KMS-11 (cell line): ENCODE measurements around the gene HBA1.
A peak's percentile ranks its signal among the peaks of the same experiment; 100 is the strongest.

Source experiments
- H2AFZ ChIP-seq: fragments of 200-600 bp; sonication (generic); 2 replicates; pipeline ENCODE4 v1.6.1; 2016; ENCODE audit warnings: antibody characterized with exemption, mixed run types, low read depth
- H3K27ac ChIP-seq: fragments of 200-600 bp; sonication (generic); 2 replicates; pipeline ENCODE4 v1.6.1; 2016; ENCODE audit warnings: mild to moderate bottlenecking, mixed run types
- H3K27me3 ChIP-seq: fragments of 200-600 bp; sonication (generic); 2 replicates; pipeline ENCODE4 v1.6.1; 2017; ENCODE audit warnings: mild to moderate bottlenecking, low read depth, mixed run types, moderate library complexity; ENCODE audit not compliant: insufficient read depth
- H3K36me3 ChIP-seq: fragments of 200-600 bp; sonication (generic); 2 replicates; pipeline ENCODE4 v1.6.1; 2017; ENCODE audit warnings: mild to moderate bottlenecking, mixed run types; ENCODE audit not compliant: insufficient read depth
- H3K4me1 ChIP-seq: fragments of 200-600 bp; sonication (generic); 2 replicates; pipeline ENCODE4 v1.6.1; 2016; ENCODE audit warnings: mild to moderate bottlenecking, low read depth, mixed run types; ENCODE audit not compliant: poor library complexity, severe bottlenecking
- H3K4me2 ChIP-seq: fragments of 200-600 bp; sonication (generic); 2 replicates; pipeline ENCODE4 v1.7.0; 2016; ENCODE audit warnings: mild to moderate bottlenecking, mixed run types
- H3K4me3 ChIP-seq: fragments of 200-600 bp; sonication (generic); IDR thresholded peaks from 2 replicates; pipeline ENCODE4 v1.6.1; 2017; ENCODE audit warnings: low read depth, low read length, mixed read lengths; ENCODE audit not compliant: insufficient read depth
- H3K79me2 ChIP-seq: fragments of 200-600 bp; sonication (generic); 2 replicates; pipeline ENCODE4 v1.6.1; 2016; ENCODE audit warnings: low read depth, mixed run types; ENCODE audit not compliant: insufficient read depth
- H3K9ac ChIP-seq: fragments of 200-600 bp; sonication (generic); 2 replicates; pipeline ENCODE4 v1.6.1; 2016; ENCODE audit warnings: mild to moderate bottlenecking, mixed run types
- H4K20me1 ChIP-seq: fragments of 200-600 bp; sonication (generic); 2 replicates; pipeline ENCODE4 v1.6.1; 2016; ENCODE audit warnings: mild to moderate bottlenecking, mixed run types; ENCODE audit not compliant: insufficient read depth
- CTCF ChIP-seq: fragments of 200-600 bp; sonication (generic); conservative IDR thresholded peaks from 2 replicates; pipeline ENCODE4 v1.6.1; 2017; ENCODE audit warnings: low read depth, mild to moderate bottlenecking, antibody characterized with exemption, low read length, moderate library complexity, mixed read lengths

The HBA1 gene

GRCh38 chr16:133716-134115 lies 42.8 kb upstream of the HBA1 start:
- Histone ChIP-seq H3K27ac (no peak overlapping the region), H3K4me3 (no peak overlapping the region), H3K36me3 (no peaks in the 10 kb centered on the region), H3K4me1 (peaks cover 5% of the 10 kb centered on the region), H3K79me2 (peaks cover 15% of the 10 kb centered on the region), H3K9ac (no peak overlapping the region), H4K20me1 (no peaks in the 10 kb centered on the region), H3K4me2 (no peak overlapping the region), H3K27me3 (no peaks in the 10 kb centered on the region), H2AFZ (no peak overlapping the region)
- no peak for TF ChIP-seq CTCF

DNA sequence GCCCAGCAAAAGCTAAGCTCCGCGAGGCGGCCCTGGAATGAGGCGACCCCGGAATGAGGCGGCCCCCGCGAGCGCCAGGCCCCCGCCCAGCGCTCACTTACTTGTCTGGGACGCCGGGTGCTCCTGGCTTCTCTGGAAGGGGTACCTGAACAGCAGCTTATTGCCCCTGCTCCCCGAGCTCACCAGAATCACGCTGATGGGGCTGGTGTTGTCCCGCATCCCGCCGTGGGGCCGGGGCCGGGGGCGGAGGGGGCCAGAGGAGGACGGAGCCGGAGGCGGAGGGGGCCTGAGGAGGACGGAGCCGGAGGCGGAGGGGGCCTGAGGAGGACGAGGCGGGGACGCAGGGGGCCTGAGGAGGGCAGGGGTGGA lies 38.4 kb upstream of the HBA1 start:
- peak overlapping the region; percentile 44 for H3K27ac ChIP-seq
- no peaks in the 10 kb centered on the region for H3K27me3 ChIP-seq
- H3K4me3 ChIP-seq = no peak overlapping the region
- peaks cover 15% of the 10 kb centered on the region for H3K79me2 ChIP-seq
- no peaks in the 10 kb centered on the region for H4K20me1 ChIP-seq
- H2AFZ ChIP-seq = peak overlapping the region; percentile 76
- H3K4me2 ChIP-seq = peak overlapping the region; percentile 89
- peaks cover 5% of the 10 kb centered on the region for H3K4me1 ChIP-seq
- no peaks in the 10 kb centered on the region for H3K36me3 ChIP-seq
- peak overlapping the region; percentile 79 for H3K9ac ChIP-seq
- no peak for TF ChIP-seq CTCF

GRCh38 chr16:140175-140857 lies 36.2 kb upstream of the HBA1 start:
- TF ChIP-seq CTCF = no peak
- no peaks in the 10 kb centered on the region for H3K36me3 ChIP-seq
- H3K4me1 ChIP-seq = peaks cover 5% of the 10 kb centered on the region
- no peak overlapping the region for H3K4me2 ChIP-seq
- H4K20me1 ChIP-seq = no peaks in the 10 kb centered on the region
- no peak overlapping the region for H3K9ac ChIP-seq
- H2AFZ ChIP-seq = no peak overlapping the region
- peaks cover 12% of the 10 kb centered on the region for H3K79me2 ChIP-seq
- H3K4me3 ChIP-seq = no peak overlapping the region
- H3K27ac ChIP-seq = no peak overlapping the region
- peaks cover 17% of the 10 kb centered on the region; the same call in 1 of the 2 replicates for H3K27me3 ChIP-seq

GRCh38 chr16:142405-142967 lies 34.0 kb upstream of the HBA1 start:
- H3K9ac ChIP-seq = no peak overlapping the region
- H3K79me2 ChIP-seq = peaks cover 6% of the 10 kb centered on the region
- H3K4me3 ChIP-seq = no peak overlapping the region
- no peak overlapping the region for H3K27ac ChIP-seq
- no peak overlapping the region for H3K4me2 ChIP-seq
- no peaks in the 10 kb centered on the region for H4K20me1 ChIP-seq
- H3K27me3 ChIP-seq = peaks cover 31% of the 10 kb centered on the region; the same call in 1 of the 2 replicates
- no peak for TF ChIP-seq CTCF
- no peaks in the 10 kb centered on the region for H3K36me3 ChIP-seq
- H2AFZ ChIP-seq = no peak overlapping the region
- peaks cover 3% of the 10 kb centered on the region for H3K4me1 ChIP-seq
